ENCODE results near the gene FBN3. TPM values are rescaled to one million over a fixed set of nuclear protein-coding genes. Genes with fewer than 3 reads are reported as not detected.
A peak's percentile ranks its signal among the peaks of the same experiment; 100 is the strongest.

FBN3 gene
- total RNA-seq, 1 experiment from 2014 or later: 0.10 TPM

GRCh38 chr19:8116437-8117293, 32.7 kb downstream of the FBN3 start:
- no peak overlapping the region for H3K4me3 ChIP-seq (ENCODE audit: low read depth in 2 of 2, low read length in 2 of 2)
- in situ Hi-C loops (cut with HindIII; ENCODE audit: low pct_unique_long_range_greater_than_20kb, low sequenced_read_pairs): no loop called here
- DNase-seq (ENCODE audit: low read depth, low spot score): no peak
- TF ChIP-seq SIN3A (IDR thresholded peaks at IDR 0.05; ENCODE audit: borderline replicate concordance, insufficient read depth, low read depth, low read length): no peak
- no peak for TF ChIP-seq POLR2AphosphoS5 (IDR thresholded peaks at IDR 0.05; ENCODE audit: low read depth, low read length)
- no peak for TF ChIP-seq CTCF (IDR thresholded peaks at IDR 0.05)
- no peak for TF ChIP-seq REST (IDR thresholded peaks at IDR 0.05; ENCODE audit: insufficient read depth in 1 of 2, low read depth in 2 of 2, low read length in 1 of 2)
- TF ChIP-seq TCF7L2 (IDR thresholded peaks at IDR 0.05; ENCODE audit: low read depth, low read length): no peak
- H3K27ac ChIP-seq (ENCODE audit: low read length): no peak overlapping the region
- H3K36me3 ChIP-seq (ENCODE audit: control insufficient read depth, insufficient read depth, low read length): no peaks in the 10 kb centered on the region
- ChIA-PET CTCF (interaction anchor here (0.6 kb wide), 1 partner anchor 150 kb away, joined by 3 read pairs; no protein-coding TSS in a partner anchor), POLR2A (no interaction called here)
- ATAC-seq: peak; percentile 57
- H3K9me3 ChIP-seq (ENCODE audit: control insufficient read depth, insufficient read depth, low read depth, low read length): no peaks in the 10 kb centered on the region
- H3K4me1 ChIP-seq (ENCODE audit: control insufficient read depth, insufficient read depth, low read length): no peaks in the 10 kb centered on the region
- H3K27me3 ChIP-seq (ENCODE audit: control insufficient read depth, insufficient read depth, low read length): no peaks in the 10 kb centered on the region
- intact Hi-C loops (cut with micrococcal nuclease; ENCODE audit: unreplicated experiment): no loop called here
- BruUV-seq (replicated peaks): no TSS peak

- BruUV-seq (replicated peaks): no TSS peak
- POLR2A ChIA-PET: no interaction called here
These were observed 33.5 kb downstream of the FBN3 start for GRCh38 chr19:8115805-8116396.

More at GRCh38 chr19:8115805-8116396, 33.5 kb downstream of the FBN3 start:
- intact Hi-C loops (cut with micrococcal nuclease; ENCODE audit: unreplicated experiment) (no loop called here), in situ Hi-C loops (cut with HindIII; ENCODE audit: low pct_unique_long_range_greater_than_20kb, low sequenced_read_pairs) (no loop called here)
- no peaks in the 10 kb centered on the region for H3K36me3 ChIP-seq (ENCODE audit: control insufficient read depth, insufficient read depth, low read length)
- no peaks in the 10 kb centered on the region for H3K4me1 ChIP-seq (ENCODE audit: control insufficient read depth, insufficient read depth, low read length)
- H3K27me3 ChIP-seq (ENCODE audit: control insufficient read depth, insufficient read depth, low read length): no peaks in the 10 kb centered on the region
- DNase-seq (ENCODE audit: low read depth, low spot score) (no peak), ATAC-seq (no peak)
- TF ChIP-seq REST (IDR thresholded peaks at IDR 0.05; ENCODE audit: insufficient read depth in 1 of 2, low read depth in 2 of 2, low read length in 1 of 2): no peak
- TF ChIP-seq CTCF (IDR thresholded peaks at IDR 0.05): no peak
- no peak for TF ChIP-seq TCF7L2 (IDR thresholded peaks at IDR 0.05; ENCODE audit: low read depth, low read length)
- no peak for TF ChIP-seq SIN3A (IDR thresholded peaks at IDR 0.05; ENCODE audit: borderline replicate concordance, insufficient read depth, low read depth, low read length)
- TF ChIP-seq POLR2AphosphoS5 (IDR thresholded peaks at IDR 0.05; ENCODE audit: low read depth, low read length): no peak
- H3K9me3 ChIP-seq (ENCODE audit: control insufficient read depth, insufficient read depth, low read depth, low read length): no peaks in the 10 kb centered on the region
- no peak overlapping the region for H3K27ac ChIP-seq (ENCODE audit: low read length)
- no peak overlapping the region for H3K4me3 ChIP-seq (ENCODE audit: low read depth in 2 of 2, low read length in 2 of 2)
- CTCF ChIA-PET: interaction anchor here (0.6 kb wide), 2 partner anchors 149 to 172 kb away, joined by 3 to 5 read pairs; no protein-coding TSS in a partner anchor

All from Panc1 (cell line).